GM21360 (cell line): ENCODE results near the gene SNHG17.
"Not testable (repeated sequence)": the region's sequence is repeated elsewhere in the genome, so short reads cannot be mapped to it uniquely, and the experiment has no call there.

Source experiments
- ATAC-seq: cut with Tn5 transposase; IDR thresholded peaks from one replicate; pipeline ENCODE4 v1.9.1; 2021; ENCODE audit warnings: mild to moderate bottlenecking, moderate library complexity; ENCODE audit not compliant: unreplicated experiment

Gene SNHG17

GRCh38 chr20:38447931-38448675, 13.0 kb upstream of the SNHG17 start:
- ATAC-seq: no peak

GRCh38 chr20:38447251-38447661, 12.1 kb upstream of the SNHG17 start:
- no peak for ATAC-seq

- peak; percentile 66 for ATAC-seq
Observed at GRCh38 chr20:38446441-38447209, 11.5 kb upstream of the SNHG17 start.

- no peak for ATAC-seq
Observed at GRCh38 chr20:38445901-38446425, 10.8 kb upstream of the SNHG17 start.

GRCh38 chr20:38445381-38445796, 10.3 kb upstream of the SNHG17 start:
- no peak for ATAC-seq

GRCh38 chr20:38441916-38442315, 6.8 kb upstream of the SNHG17 start:
- no peak for ATAC-seq

- not testable (repeated sequence) for ATAC-seq
Observed at GRCh38 chr20:38441110-38441509, 6.0 kb upstream of the SNHG17 start.

- ATAC-seq: no peak
Observed at GRCh38 chr20:38437796-38438195, 2.7 kb upstream of the SNHG17 start.

- no peak for ATAC-seq
Observed at GRCh38 chr20:38435555-38435939, 419 bp upstream of the SNHG17 start.

GRCh38 chr20:38434301-38434741, 807 bp downstream of the SNHG17 start:
- ATAC-seq: no peak

- no peak for ATAC-seq
Observed at GRCh38 chr20:38433304-38433972, 1.7 kb downstream of the SNHG17 start.

- not testable (repeated sequence) for ATAC-seq
Observed at GRCh38 chr20:38432870-38433269, 2.3 kb downstream of the SNHG17 start.

- ATAC-seq: no peak
Observed at GRCh38 chr20:38432292-38432691, 2.8 kb downstream of the SNHG17 start.

GRCh38 chr20:38430679-38431325, 4.3 kb downstream of the SNHG17 start:
- ATAC-seq: no peak

- ATAC-seq: no peak
Observed at GRCh38 chr20:38429301-38429700, 5.8 kb downstream of the SNHG17 start.

- ATAC-seq: no peak
Observed at GRCh38 chr20:38428800-38429199, 6.3 kb downstream of the SNHG17 start.

GRCh38 chr20:38427655-38428023, 7.5 kb downstream of the SNHG17 start:
- no peak for ATAC-seq

- no peak for ATAC-seq
Observed at GRCh38 chr20:38426006-38426897, 8.9 kb downstream of the SNHG17 start.

- ATAC-seq: no peak
Observed at GRCh38 chr20:38424401-38424800, 10.7 kb downstream of the SNHG17 start.

- no peak for ATAC-seq
Observed at GRCh38 chr20:38423541-38423940, 11.6 kb downstream of the SNHG17 start.
